NCI-H510A treated with DMSO at 0.1 percent for 48 hours (cell line): Measurements from ENCODE around the gene CHRNA7.
"Not testable (repeated sequence)": the region's sequence is repeated elsewhere in the genome, so short reads cannot be mapped to it uniquely, and the experiment has no call there.

Experiments used
- DNase-seq: peaks from one replicate; lab custom pipeline; 2025; lab: John Stamatoyannopoulos, UW

The CHRNA7 gene

DNA sequence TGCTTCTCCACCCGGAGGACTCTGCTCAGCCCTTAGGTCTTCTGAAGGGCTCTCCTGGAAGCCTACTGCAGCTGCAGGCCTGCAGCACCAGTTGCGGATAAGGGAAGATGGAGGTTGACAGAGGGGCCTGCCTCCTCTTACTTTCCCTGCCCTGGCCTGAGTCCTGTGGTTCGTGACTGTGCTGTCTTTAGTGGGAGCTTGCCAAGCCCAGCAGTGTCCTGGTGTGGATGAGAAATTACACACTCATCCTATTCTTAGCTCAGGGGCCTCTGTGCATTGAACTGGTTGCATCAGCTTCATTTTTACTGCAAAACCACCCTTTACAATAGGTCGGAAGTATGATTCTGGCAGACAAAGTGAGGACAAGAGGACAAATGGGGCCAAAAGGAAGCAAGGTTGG lies 163.5 kb downstream of the CHRNA7 start:
- DNase-seq, result not testable (repeated sequence)

DNA sequence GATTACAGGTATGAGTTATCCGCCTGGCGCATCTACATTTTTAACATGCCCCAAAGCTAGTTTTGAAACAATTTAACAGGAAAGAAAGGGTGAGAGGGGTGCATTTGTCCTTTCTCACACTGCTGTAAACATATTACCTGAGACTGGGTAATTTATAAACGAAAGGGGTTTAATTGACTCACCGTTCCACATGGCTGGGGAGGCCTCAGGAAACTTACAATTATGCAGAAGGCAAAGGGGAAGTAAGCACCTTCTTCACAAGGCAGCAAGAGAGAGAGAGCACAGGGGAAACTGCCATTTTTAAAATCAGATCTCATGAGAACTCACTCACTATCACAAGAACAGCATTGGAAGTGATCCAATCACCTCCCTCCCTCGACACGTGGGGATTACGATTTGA lies 165.9 kb downstream of the CHRNA7 start:
- DNase-seq, result not testable (repeated sequence)

DNA sequence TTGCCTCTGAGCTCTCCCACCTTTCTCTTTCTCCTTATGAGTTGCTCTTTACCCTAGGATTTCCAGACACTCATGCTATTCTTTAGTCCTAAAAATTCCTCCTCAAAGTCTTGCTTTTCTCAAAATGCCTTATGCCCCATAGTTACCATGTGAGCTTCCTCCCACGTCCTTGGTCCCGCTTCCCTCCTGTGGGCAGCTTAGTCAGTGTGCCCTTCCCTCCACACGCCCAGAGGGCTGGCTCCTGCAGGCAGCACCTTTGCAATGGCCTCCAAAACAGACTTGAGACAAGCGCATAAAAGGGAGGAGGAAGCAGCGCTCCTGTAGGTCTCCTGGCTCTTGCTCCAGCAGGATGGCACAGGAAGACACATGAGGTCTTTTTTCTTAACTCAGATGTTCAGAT lies 168.6 kb downstream of the CHRNA7 start:
- DNase-seq, result not testable (repeated sequence)

DNA sequence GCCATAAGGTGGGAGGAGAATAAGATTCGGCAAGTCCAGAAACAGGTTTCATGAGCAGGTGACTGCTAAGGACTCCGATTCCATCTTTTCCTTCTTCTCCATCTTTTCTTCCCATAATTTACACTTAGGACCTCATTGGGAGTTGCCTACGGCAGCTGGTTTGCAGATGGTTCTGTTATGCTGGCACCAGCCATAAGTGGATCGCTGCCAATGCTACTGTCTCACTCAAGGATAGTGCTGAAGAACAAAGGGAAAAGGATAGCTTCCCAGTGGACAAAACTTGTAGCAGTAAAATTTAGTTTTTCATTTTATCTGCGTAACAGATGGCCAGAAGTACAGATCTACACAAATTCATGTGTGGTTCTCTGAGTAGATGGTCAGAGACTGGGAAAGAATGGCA lies 178.8 kb downstream of the CHRNA7 start:
- not testable (repeated sequence) for DNase-seq

DNA sequence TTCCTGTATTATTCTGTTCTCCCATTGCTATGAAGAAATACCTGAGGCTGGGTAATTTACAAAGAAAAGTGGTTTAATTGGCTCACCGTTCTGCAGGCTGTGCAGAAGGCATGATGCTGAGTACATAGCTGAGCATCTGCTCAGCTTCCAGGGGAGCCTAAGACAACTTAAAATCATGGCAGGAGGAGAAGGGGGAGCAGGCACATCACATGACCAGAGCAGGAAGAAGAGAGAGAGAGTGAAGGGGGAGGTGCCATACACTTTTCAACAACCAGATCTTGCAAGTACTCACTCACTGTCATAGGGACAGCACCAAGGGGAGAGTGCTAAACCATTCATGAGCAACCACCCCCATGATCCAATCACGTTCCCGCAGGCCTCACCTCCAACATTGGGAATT lies 188.4 kb downstream of the CHRNA7 start:
- DNase-seq, result no peak
